Ectodermal cell (in vitro differentiated cells): ENCODE measurements around the gene RGS9BP.
"Not testable (repeated sequence)": the region's sequence is repeated elsewhere in the genome, so short reads cannot be mapped to it uniquely, and the experiment has no call there.

Experiments
- H3K27ac ChIP-seq: 2 replicates; pipeline ENCODE4 v1.7.0; 2013; ENCODE audit warnings: mild to moderate bottlenecking, low read depth, low read length; ENCODE audit not compliant: insufficient read depth, poor library complexity, severe bottlenecking
- H3K27me3 ChIP-seq: 2 replicates; pipeline ENCODE4 v1.7.0; 2013; ENCODE audit warnings: mild to moderate bottlenecking, low read length; ENCODE audit not compliant: insufficient read depth, control insufficient read depth, poor library complexity, severe bottlenecking
- H3K36me3 ChIP-seq: one replicate; pipeline ENCODE4 v1.7.0; 2013; ENCODE audit warnings: low read length; ENCODE audit not compliant: control insufficient read depth, insufficient read depth
- H3K4me1 ChIP-seq: one replicate; pipeline ENCODE4 v1.7.0; 2013; ENCODE audit warnings: low read length; ENCODE audit not compliant: control insufficient read depth, insufficient read depth
- H3K4me3 ChIP-seq: 2 replicates; pipeline ENCODE4 v1.7.0; 2013; ENCODE audit warnings: low read depth, low read length, control low read depth; ENCODE audit not compliant: insufficient read depth
- H3K9me3 ChIP-seq: 2 replicates; pipeline ENCODE4 v1.7.0; 2013; ENCODE audit warnings: mild to moderate bottlenecking, low read length, moderate library complexity; ENCODE audit not compliant: control insufficient read depth
- WGBS, 2 experiments: methylation state at CpG; one replicate each; pipeline ENCODE4 v1.1.7; 2013; ENCODE audit warnings: missing lambda C conversion rate in 2 of 2; 5-methylcytosine and 5-hydroxymethylcytosine counted together

The RGS9BP gene

DNA sequence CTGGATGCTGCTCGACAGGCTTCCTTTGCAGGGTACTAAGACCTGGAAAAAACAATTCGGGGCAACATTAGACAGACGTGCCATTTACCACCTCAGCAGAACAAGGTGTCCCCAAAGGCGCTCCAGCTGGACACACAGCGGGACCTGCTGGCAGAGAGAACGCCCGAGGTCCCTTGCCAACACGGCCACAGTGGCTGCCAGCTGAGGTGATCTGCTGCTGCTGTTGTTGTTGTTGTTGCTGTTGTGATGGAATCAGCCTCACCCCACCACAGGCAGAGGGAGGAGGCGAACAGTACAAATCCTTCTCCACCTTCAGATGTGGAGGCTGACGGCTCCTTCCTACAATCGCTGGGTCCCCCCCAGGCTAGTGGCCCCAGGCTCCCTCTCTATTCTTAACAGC lies 25.9 kb upstream of the RGS9BP start:
- Histone ChIP-seq H3K4me3 (no peak overlapping the region), H3K9me3 (no peaks in the 10 kb centered on the region), H3K27ac (no peak overlapping the region), H3K36me3 (no peaks in the 10 kb centered on the region), H3K27me3 (no peaks in the 10 kb centered on the region), H3K4me1 (no peaks in the 10 kb centered on the region)
- WGBS, 2 experiments: 94 to 95% methylated on average over 11 of the region's 11 CpGs

DNA sequence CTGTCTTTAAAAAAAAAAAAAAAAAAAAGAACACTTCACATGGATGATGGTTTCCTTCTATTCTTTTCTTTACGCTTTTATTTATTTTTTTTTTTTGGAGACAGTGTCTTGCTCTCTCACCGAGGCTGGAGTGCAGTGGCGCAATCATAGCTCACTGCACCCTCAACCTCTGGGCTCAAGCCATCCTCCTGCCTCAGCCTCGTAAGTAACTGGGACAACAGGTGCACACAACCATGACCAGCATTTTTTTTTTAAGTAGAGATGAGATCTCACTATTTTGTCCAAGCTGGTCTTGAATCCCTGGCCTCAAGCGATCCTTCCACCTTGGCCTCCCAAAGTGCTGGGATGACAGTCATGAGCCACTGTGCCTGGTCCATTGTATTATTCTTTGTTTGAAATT lies 25.0 kb upstream of the RGS9BP start:
- Histone ChIP-seq H3K36me3 (no peaks in the 10 kb centered on the region), H3K4me1 (no peaks in the 10 kb centered on the region), H3K27me3 (no peaks in the 10 kb centered on the region), H3K27ac (no peak overlapping the region), H3K4me3 (no peak overlapping the region), H3K9me3 (no peaks in the 10 kb centered on the region)
- WGBS, 2 experiments: 92 to 94% methylated on average over 4 to 5 of the region's 5 CpGs

DNA sequence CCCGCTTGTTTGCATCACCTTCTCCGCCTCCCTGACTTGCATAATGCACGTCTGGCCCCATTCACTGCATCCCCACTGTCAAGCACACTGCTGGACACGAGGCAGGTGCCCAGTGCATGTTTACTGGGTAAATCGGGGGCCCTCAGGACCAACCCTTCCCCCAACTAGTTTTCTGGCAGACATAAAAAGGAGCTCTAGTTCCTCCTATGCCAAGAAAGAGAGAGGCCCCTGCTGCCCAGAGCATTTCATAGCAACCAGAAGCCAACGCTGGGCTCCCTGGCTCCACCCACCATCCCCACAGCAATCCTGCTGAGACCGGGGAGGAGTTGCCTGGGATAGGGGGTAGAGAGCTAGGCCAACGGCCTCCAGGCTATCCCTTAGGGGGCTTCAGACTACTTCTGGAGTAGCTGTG lies 23.9 kb upstream of the RGS9BP start:
- Histone ChIP-seq H3K27me3 (no peaks in the 10 kb centered on the region), H3K4me1 (no peaks in the 10 kb centered on the region), H3K4me3 (no peak overlapping the region), H3K27ac (no peak overlapping the region), H3K36me3 (no peaks in the 10 kb centered on the region), H3K9me3 (no peaks in the 10 kb centered on the region)
- WGBS, 2 experiments: 41 to 43% methylated on average over 8 of the region's 8 CpGs

DNA sequence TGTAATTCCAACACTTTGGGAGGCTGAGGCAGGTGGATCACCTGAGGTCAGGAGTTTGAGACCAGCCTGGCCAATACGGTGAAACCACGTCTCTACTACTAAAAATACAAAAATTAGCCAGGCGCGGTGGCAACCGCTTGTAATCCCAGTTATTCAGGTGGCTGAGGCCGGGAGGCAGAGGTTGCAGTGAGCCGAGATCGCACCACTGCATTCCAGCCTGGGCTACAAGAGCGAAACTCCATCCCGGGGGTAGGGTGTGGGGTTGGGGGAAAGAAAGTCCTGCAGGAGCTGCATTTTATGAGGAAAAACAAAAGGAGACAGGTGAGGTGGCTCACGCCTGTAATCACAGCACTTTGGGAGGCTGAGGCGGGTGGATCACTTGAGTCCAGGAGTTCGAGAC lies 23.3 kb upstream of the RGS9BP start:
- H3K4me3 ChIP-seq, H3K27ac ChIP-seq, H3K9me3 ChIP-seq, H3K36me3 ChIP-seq, H3K27me3 ChIP-seq, H3K4me1 ChIP-seq: not testable (repeated sequence)
- 90 to 93% methylated on average over 13 of the region's 13 CpGs for WGBS, 2 experiments

DNA sequence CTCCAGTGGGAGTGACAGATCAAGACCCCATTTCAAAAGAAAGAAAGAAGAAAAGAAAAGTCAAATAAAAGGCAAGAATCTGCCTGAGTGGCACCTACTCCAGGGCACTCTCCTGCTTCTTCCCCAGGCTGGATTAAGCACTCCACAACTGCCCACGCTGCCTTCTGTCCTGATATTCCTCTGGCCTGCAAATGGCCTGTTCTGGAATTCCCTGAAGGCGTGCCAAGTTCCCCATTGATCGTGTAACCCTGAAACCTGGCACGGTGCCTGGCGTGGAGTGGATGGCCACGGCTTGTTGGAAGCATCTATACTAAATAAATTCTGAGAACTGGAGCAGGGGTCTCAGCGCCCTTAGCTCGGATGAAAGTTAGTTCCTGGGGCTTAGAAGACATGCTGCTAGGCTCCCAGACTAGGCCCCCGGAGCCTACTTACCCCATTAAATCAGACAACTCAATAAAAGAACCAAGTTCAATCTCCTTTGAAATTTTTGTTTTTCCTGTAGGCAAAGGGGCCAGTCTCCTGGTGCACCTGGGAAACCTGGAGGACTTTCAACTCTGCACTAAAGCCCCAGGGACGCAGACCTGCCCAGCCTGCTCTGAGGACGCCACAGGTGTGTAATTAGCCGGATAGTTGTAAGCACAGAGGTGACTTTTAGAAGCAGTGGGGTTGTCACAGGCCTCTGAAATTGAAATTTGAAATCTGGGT lies 22.6 kb upstream of the RGS9BP start:
- Histone ChIP-seq H3K27ac (no peak overlapping the region), H3K4me3 (no peak overlapping the region), H3K36me3 (no peaks in the 10 kb centered on the region), H3K4me1 (no peaks in the 10 kb centered on the region), H3K9me3 (no peaks in the 10 kb centered on the region), H3K27me3 (no peaks in the 10 kb centered on the region)
- WGBS, 2 experiments: 95% methylated on average over 12 of the region's 12 CpGs

DNA sequence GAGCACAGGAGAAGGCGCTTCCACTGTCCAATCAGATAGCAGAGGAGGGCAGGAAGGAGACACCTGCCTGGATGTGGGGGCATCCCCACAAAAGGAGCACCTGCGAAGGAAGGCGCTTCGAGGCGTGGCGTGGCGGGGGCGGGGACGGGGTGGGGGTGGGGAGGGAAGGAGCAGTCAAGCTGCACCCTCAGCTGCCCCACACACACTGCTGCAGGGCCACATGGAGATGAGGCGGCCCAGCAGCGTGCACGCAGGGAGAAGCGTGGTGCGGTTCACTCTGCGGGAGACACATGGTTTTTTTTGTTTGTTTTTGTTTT lies 22.1 kb upstream of the RGS9BP start:
- 92 to 94% methylated on average over 14 to 15 of the region's 15 CpGs for WGBS, 2 experiments
- Histone ChIP-seq H3K9me3 (no peaks in the 10 kb centered on the region), H3K27ac (no peak overlapping the region), H3K36me3 (no peaks in the 10 kb centered on the region), H3K27me3 (no peaks in the 10 kb centered on the region), H3K4me1 (no peaks in the 10 kb centered on the region), H3K4me3 (no peak overlapping the region)

DNA sequence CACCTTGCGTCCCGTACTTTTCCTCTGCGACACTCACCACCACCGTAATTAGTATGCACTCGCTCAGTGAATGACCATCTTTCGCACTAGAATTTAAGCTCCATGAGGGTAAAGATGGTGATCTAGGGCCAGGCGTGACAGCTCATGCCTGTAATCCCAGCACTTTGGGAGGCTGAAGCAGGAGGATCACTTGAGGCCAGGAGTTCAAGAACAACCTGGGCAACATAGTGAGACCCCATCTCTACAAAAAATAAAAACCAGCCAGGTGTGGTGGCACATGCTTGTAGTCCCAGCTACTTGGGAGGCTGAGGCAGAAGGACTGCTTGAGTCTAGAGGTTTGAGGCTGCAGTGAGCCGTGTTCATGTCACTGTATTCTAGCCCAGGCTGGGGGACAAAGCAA lies 19.3 kb upstream of the RGS9BP start:
- H3K27me3 ChIP-seq, H3K27ac ChIP-seq, H3K4me1 ChIP-seq, H3K9me3 ChIP-seq, H3K36me3 ChIP-seq, H3K4me3 ChIP-seq: not testable (repeated sequence)
- 93 to 95% methylated on average over 8 of the region's 8 CpGs for WGBS, 2 experiments

DNA sequence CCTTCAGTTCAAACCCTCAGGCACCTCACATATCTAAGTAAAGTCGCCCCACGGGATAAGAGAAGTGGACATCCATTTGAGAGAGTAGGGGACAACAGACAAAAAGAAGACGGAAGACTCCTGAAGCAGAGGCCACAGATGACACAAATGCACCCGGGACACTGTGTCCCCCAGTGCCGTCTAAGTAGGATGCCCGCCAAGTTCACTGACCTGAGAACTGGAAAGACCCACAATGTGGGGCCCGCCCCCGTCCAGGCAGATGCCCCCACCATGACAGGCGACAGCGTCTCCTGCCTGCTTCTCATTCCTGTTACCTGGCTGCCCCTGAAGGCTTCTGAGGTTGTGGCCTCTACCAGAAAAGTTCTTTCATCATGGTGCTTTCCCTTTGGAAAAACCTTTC lies 17.6 kb upstream of the RGS9BP start:
- WGBS, 2 experiments: 94 to 95% methylated on average over 10 of the region's 10 CpGs
- H3K36me3 ChIP-seq: no peaks in the 10 kb centered on the region
- H3K27me3 ChIP-seq: no peaks in the 10 kb centered on the region
- no peaks in the 10 kb centered on the region for H3K4me1 ChIP-seq
- H3K9me3 ChIP-seq: no peaks in the 10 kb centered on the region
- H3K4me3 ChIP-seq: no peak overlapping the region
- no peak overlapping the region for H3K27ac ChIP-seq

DNA sequence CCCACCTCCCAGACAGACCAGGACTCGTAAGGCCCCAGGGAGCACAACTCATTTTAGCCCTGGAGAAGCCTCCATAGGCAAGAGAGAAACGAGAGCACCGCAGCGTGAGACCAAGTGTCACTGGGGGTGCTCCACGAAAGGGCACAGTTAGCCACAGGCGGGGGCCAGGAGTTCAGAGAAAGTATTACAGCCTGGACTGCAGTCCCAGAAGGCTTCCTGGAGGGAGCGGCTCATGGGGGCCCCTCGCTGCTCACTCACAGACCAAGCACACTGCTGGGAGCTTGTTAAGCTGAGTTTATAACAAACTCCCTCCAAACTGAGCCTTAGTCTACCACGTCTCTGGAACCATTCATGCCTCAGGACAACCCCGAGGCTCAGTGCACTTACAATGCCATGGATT lies 17.1 kb upstream of the RGS9BP start:
- no peaks in the 10 kb centered on the region for H3K9me3 ChIP-seq
- WGBS, 2 experiments: 84% methylated on average over 10 of the region's 10 CpGs
- no peak overlapping the region for H3K4me3 ChIP-seq
- no peaks in the 10 kb centered on the region for H3K27me3 ChIP-seq
- H3K4me1 ChIP-seq: no peaks in the 10 kb centered on the region
- H3K27ac ChIP-seq: no peak overlapping the region
- no peaks in the 10 kb centered on the region for H3K36me3 ChIP-seq

DNA sequence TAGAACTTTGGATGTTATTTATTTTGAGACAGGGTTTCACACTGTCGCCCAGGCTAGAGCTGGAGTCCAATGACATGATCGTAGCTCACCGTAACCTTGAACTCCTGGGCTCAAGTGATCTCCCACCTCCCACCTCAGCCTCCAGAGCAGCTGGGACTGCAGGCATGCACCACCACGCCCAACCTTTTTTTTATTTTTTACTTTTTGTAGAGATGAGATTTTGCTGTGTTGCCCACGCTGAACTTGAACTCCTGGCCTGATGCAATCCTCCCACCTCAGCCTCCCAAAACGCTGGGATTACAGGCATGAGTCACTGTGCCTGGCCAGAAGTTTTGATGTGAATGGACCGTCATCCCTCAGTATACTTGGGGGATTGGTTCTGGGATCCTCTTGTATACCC lies 14.3 kb upstream of the RGS9BP start:
- no peaks in the 10 kb centered on the region for H3K4me1 ChIP-seq
- no peak overlapping the region for H3K4me3 ChIP-seq
- no peaks in the 10 kb centered on the region for H3K9me3 ChIP-seq
- H3K27ac ChIP-seq: no peak overlapping the region
- no peaks in the 10 kb centered on the region for H3K36me3 ChIP-seq
- 89 to 95% methylated on average over 7 of the region's 7 CpGs for WGBS, 2 experiments
- H3K27me3 ChIP-seq: no peaks in the 10 kb centered on the region

DNA sequence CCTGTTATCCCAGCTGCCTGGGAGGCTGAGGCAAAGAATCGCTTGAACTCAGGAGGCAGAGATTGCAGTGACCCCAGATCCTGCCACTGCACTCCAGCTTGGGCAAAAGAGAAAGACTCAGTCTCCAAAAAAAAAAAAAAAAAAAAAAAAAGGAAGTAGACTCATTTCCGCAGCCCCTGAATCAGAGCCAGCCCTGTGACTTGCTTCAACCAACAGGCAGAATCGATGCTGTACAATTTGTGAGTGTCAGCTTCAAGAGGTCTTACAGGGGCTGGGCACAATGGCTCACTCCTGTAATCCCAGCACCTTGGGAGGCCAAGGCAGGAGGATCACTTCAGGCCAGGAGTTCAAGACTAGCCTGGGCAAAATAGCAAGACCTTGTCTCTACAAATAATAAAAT lies 13.5 kb upstream of the RGS9BP start:
- no peak overlapping the region for H3K27ac ChIP-seq
- no peaks in the 10 kb centered on the region for H3K27me3 ChIP-seq
- H3K36me3 ChIP-seq: no peaks in the 10 kb centered on the region
- no peaks in the 10 kb centered on the region for H3K4me1 ChIP-seq
- 58 to 64% methylated on average over 3 of the region's 3 CpGs for WGBS, 2 experiments
- H3K4me3 ChIP-seq: no peak overlapping the region
- H3K9me3 ChIP-seq: no peaks in the 10 kb centered on the region
